Prostate gland (tissue), 2 donors: ENCODE measurements around the gene PAPPA2. TPM values are rescaled to one million over a fixed set of nuclear protein-coding genes. Genes with fewer than 3 reads are reported as not detected.

Experiments
- DNase-seq: peaks from one replicate; pipeline ENCODE4 v3.0.0-alpha.2; 2019; ENCODE audit warnings: low spot score
- H3K27ac ChIP-seq, 2 donors: fragments of 200-600 bp; sonication (generic); 2 replicates each; pipeline ENCODE4 v1.5.1; 2017 to 2019
- H3K27me3 ChIP-seq: fragments of 200-600 bp; sonication (generic); replicated peaks from 2 replicates; pipeline ENCODE4 v1.5.1; 2019; ENCODE audit not compliant: insufficient read depth
- H3K36me3 ChIP-seq, 2 donors: fragments of 200-600 bp; sonication (generic); 1 replicate in 1 of 2; 2 replicates in 1 of 2; pipeline versions ENCODE4 v1.5.1 to v1.8.1; 2017 to 2019
- H3K4me1 ChIP-seq: fragments of 200-600 bp; sonication (generic); replicated peaks from 2 replicates; pipeline ENCODE4 v1.5.1; 2019
- H3K4me3 ChIP-seq, 2 donors: fragments of 200-600 bp; sonication (generic); 2 replicates each; pipeline ENCODE4 v1.5.1; 2017 to 2019
- H3K9me3 ChIP-seq: fragments of 200-600 bp; sonication (generic); 2 replicates; pipeline ENCODE4 v1.5.1; 2017
- CTCF ChIP-seq, 4 experiments: fragments of 200-600 bp in 2 of 4; fragments of 450-650 bp in 2 of 4; sonication (generic) in 2 of 4; IDR thresholded peaks; 1 replicate in 3 of 4; 2 replicates in 1 of 4; pipeline ENCODE4 v1.5.1; 2016 to 2019; ENCODE audit warnings: antibody characterized with exemption in 4 of 4, mild to moderate bottlenecking in 2 of 4, moderate library complexity in 2 of 4
- POLR2A ChIP-seq: fragments of 450-650 bp; IDR thresholded peaks from one replicate; pipeline ENCODE4 v1.6.1; 2016; ENCODE audit warnings: antibody characterized with exemption, mild to moderate bottlenecking
- POLR2AphosphoS5 ChIP-seq: sonication (generic); formaldehyde crosslinking; IDR thresholded peaks from one replicate; pipeline ENCODE4 v1.6.1; 2017; ENCODE audit warnings: antibody characterized with exemption
- WGBS: methylation state at CpG from one replicate; pipeline ENCODE4 v1.1.5; 2018; 5-methylcytosine and 5-hydroxymethylcytosine counted together
- intact Hi-C: fragments of 100-400 bp; cut with DNase I; formaldehyde crosslinking; loops from one replicate; pipeline ENCODE4 v1.14.2; 2022
- total RNA-seq, 2 donors: library from RNA; depleted of rRNA; stranded (reverse); fragments of >200 nt; gene quantifications; one replicate each; pipeline ENCODE4 v1.1.0, GENCODE V29; 2016

Gene PAPPA2
- total RNA-seq, 2 donors from 2014 or later, result 0.36 to 1.9 TPM

- Histone ChIP-seq H3K36me3 (no peaks in the 10 kb centered on the region), H3K27me3 (no peaks in the 10 kb centered on the region), H3K4me3 (no peak overlapping the region), H3K9me3 (no peaks in the 10 kb centered on the region), H3K27ac (no peak overlapping the region), H3K4me1 (no peaks in the 10 kb centered on the region)
- no peak for DNase-seq
- intact Hi-C loops, result no loop called here
- TF ChIP-seq POLR2AphosphoS5, result no peak
- no peak for TF ChIP-seq POLR2A
- no peak for TF ChIP-seq CTCF (IDR thresholded peaks at IDR 0.05)
- 17% methylated on average over 1 of the region's 1 CpG for WGBS
Measured at GRCh38 chr1:176499671-176500070, 36.7 kb downstream of the PAPPA2 start.

GRCh38 chr1:176501599-176501998 lies 38.6 kb downstream of the PAPPA2 start:
- DNase-seq, result no peak
- intact Hi-C loops, result no loop called here
- Histone ChIP-seq H3K4me1 (no peaks in the 10 kb centered on the region), H3K9me3 (no peaks in the 10 kb centered on the region), H3K27me3 (no peaks in the 10 kb centered on the region), H3K36me3 (no peaks in the 10 kb centered on the region), H3K27ac (no peak overlapping the region), H3K4me3 (no peak overlapping the region)
- TF ChIP-seq POLR2AphosphoS5 (no peak), CTCF (IDR thresholded peaks at IDR 0.05) (no peak), POLR2A (no peak)
- 85% methylated on average over 2 of the region's 2 CpGs for WGBS

DNA sequence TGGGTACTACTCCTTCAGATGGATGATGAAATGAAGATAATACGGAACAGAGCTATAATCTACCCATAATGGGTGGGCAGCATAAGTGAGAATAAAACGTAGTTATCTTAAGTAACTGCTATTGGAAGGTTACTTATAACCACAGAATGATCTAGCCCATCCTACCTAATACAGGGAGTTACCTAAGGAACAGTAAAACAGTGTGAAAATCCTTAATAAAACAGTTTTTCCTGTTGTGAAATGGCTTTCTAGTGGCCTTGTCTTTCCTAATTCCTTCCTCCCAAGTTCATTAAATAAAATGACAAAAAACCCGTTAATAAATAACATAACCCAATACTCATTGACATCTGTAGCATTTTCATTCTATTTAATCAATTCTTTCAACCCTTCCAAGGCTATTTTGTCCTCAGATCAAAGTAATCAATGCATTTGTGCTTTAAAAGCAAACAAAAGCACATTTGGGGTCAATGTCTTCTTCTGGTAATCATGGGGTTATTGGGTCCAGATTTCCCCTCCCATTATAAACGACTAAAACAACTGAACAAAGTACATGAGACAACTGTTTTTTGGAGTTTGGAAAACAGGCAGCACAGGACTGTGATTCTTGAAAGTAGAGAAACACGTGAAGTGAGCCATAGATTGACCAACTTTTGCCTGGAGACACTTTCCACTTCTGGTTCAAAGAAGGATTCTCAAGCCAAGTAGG lies 42.0 kb downstream of the PAPPA2 start:
- intact Hi-C loops, result no loop called here
- Histone ChIP-seq H3K27me3 (no peaks in the 10 kb centered on the region), H3K4me3 (no peak overlapping the region), H3K27ac (no peak overlapping the region), H3K4me1 (no peaks in the 10 kb centered on the region), H3K9me3 (no peaks in the 10 kb centered on the region), H3K36me3 (no peaks in the 10 kb centered on the region)
- WGBS, result 71% methylated on average over 5 of the region's 5 CpGs
- TF ChIP-seq CTCF (IDR thresholded peaks at IDR 0.05), result no peak
- no peak for TF ChIP-seq POLR2A
- TF ChIP-seq POLR2AphosphoS5, result no peak
- DNase-seq, result no peak

DNA sequence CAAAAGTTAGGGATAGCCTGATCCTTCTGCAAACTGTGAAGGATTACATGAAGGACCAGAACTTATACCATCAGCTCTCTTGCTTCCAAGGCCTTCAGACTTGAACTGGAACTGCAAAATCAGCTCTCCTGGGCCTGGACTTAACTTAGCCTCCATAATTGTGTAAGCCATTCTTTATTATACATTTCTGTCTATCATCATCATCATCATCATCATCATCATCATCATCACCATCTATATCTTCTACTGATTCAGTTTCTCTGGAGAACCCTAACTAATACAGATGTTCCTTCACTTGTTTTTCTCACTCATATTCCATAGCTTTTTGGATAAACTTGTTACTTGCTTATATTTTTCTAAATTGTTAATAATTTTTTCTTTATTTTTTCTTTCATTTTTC lies 50.0 kb downstream of the PAPPA2 start:
- H3K9me3 ChIP-seq, result no peaks in the 10 kb centered on the region
- H3K4me3 ChIP-seq, result no peak overlapping the region
- intact Hi-C loops, result no loop called here
- H3K4me1 ChIP-seq, result no peaks in the 10 kb centered on the region
- DNase-seq, result no peak
- TF ChIP-seq POLR2AphosphoS5 (no peak), CTCF (IDR thresholded peaks at IDR 0.05) (no peak), POLR2A (no peak)
- H3K27ac ChIP-seq, result no peak overlapping the region
- H3K27me3 ChIP-seq, result no peaks in the 10 kb centered on the region
- H3K36me3 ChIP-seq, result no peaks in the 10 kb centered on the region

- H3K4me1 ChIP-seq, result no peaks in the 10 kb centered on the region
- H3K9me3 ChIP-seq, result no peaks in the 10 kb centered on the region
- no peaks in the 10 kb centered on the region for H3K36me3 ChIP-seq
- no peak for DNase-seq
- intact Hi-C loops, result no loop called here
- no peak overlapping the region for H3K4me3 ChIP-seq
- no peak overlapping the region for H3K27ac ChIP-seq
- no peak for TF ChIP-seq POLR2AphosphoS5
- TF ChIP-seq POLR2A, result no peak
- no peak for TF ChIP-seq CTCF (IDR thresholded peaks at IDR 0.05)
- 46% methylated on average over 3 of the region's 3 CpGs for WGBS
- H3K27me3 ChIP-seq, result no peaks in the 10 kb centered on the region
Measured at GRCh38 chr1:176515310-176515709, 52.3 kb downstream of the PAPPA2 start.
